Measurements from ENCODE around the gene BSN.

BSN gene

DNA sequence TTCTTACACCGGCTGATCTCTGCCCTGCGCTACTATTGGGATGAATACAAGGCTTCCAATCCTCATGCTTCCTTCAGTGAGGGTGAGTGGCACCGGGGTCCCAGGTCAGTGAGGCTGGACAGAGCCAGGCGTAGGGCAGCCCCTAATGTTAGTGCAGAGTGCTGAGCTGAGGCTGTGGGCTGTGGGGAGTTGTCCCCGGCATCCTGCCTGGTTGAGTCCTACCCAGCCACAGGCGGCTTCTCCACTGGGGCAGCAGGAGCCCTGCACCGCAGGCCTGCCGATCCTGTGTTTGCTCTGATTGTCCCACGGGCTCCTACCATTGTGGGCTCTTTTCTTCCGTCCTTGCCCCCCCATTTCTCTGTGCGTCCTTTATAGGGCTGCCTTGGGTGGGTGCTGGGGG is 148.4 kb downstream of the BSN start:
- no peak for DNase-seq
- Histone ChIP-seq H4K20me1 (ENCODE audit: insufficient read depth, low read length) (peaks cover 4% of the 10 kb centered on the region; the same call in 1 of the 2 replicates), H3K27me3 (ENCODE audit: insufficient read depth, low read length, poor library complexity) (no peaks in the 10 kb centered on the region), H3K9me3 (ENCODE audit: insufficient read depth, low read length, severe bottlenecking) (no peaks in the 10 kb centered on the region), H2AFZ (ENCODE audit: low read depth, low read length) (no peak overlapping the region), H3K9ac (ENCODE audit: low read depth, low read length) (no peak overlapping the region), H3K4me1 (ENCODE audit: insufficient read depth, low read length) (no peaks in the 10 kb centered on the region), H3K4me3 (ENCODE audit: low read depth in 1 of 2, low read length in 2 of 2) (no peak overlapping the region), H3K79me2 (ENCODE audit: insufficient read depth, low read length) (no peaks in the 10 kb centered on the region), H3K27ac (ENCODE audit: low read length) (no peak overlapping the region), H3K4me2 (ENCODE audit: insufficient read depth, low read length) (no peak overlapping the region), H3K36me3 (ENCODE audit: insufficient read depth, low read length) (peaks cover 80% of the 10 kb centered on the region)
- no peak for ATAC-seq (ENCODE audit: insufficient read depth, low read depth)
- no peak for TF ChIP-seq EZH2 (IDR thresholded peaks at IDR 0.05; ENCODE audit: borderline replicate concordance, low read depth, low read length, severe bottlenecking)
- TF ChIP-seq, protein P1, sequence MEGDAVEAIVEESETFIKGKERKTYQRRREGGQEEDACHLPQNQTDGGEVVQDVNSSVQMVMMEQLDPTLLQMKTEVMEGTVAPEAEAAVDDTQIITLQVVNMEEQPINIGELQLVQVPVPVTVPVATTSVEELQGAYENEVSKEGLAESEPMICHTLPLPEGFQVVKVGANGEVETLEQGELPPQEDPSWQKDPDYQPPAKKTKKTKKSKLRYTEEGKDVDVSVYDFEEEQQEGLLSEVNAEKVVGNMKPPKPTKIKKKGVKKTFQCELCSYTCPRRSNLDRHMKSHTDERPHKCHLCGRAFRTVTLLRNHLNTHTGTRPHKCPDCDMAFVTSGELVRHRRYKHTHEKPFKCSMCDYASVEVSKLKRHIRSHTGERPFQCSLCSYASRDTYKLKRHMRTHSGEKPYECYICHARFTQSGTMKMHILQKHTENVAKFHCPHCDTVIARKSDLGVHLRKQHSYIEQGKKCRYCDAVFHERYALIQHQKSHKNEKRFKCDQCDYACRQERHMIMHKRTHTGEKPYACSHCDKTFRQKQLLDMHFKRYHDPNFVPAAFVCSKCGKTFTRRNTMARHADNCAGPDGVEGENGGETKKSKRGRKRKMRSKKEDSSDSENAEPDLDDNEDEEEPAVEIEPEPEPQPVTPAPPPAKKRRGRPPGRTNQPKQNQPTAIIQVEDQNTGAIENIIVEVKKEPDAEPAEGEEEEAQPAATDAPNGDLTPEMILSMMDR (IDR thresholded peaks at IDR 0.05; ENCODE audit: borderline replicate concordance, extremely low read depth, low read length, poor library complexity, severe bottlenecking): no peak

DNA sequence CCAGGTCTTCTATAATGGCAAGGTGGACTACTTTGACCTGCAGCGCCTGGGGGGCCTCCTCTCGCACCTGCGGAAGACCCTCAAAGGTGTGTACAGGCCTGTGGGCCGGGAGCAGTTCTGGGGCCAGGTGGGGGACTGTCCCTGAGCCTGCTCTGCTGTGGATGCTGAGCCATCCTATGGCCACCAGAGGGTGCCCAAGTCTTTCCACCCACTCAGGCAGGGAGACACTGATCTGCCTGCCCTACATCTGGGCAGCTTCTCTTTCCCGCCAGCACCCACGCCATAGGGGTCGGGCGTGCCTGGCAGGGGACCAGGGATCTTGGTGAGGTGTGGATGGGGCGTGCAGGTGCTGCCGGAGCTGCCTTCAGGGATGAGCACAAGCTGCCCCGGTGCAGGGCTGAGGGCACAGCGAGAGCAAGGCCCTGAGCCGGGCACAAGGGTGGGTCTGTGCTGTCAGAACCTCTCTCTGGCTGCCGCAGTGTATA is 149.2 kb downstream of the BSN start:
- Histone ChIP-seq H3K4me3 (ENCODE audit: low read depth in 1 of 2, low read length in 2 of 2) (no peak overlapping the region), H3K27ac (ENCODE audit: low read length) (no peak overlapping the region), H3K27me3 (ENCODE audit: insufficient read depth, low read length, poor library complexity) (no peaks in the 10 kb centered on the region), H3K4me2 (ENCODE audit: insufficient read depth, low read length) (no peak overlapping the region), H4K20me1 (ENCODE audit: insufficient read depth, low read length) (peaks cover 4% of the 10 kb centered on the region; the same call in 1 of the 2 replicates), H3K79me2 (ENCODE audit: insufficient read depth, low read length) (no peaks in the 10 kb centered on the region), H3K36me3 (ENCODE audit: insufficient read depth, low read length) (peaks cover 73% of the 10 kb centered on the region), H2AFZ (ENCODE audit: low read depth, low read length) (no peak overlapping the region), H3K4me1 (ENCODE audit: insufficient read depth, low read length) (no peaks in the 10 kb centered on the region), H3K9ac (ENCODE audit: low read depth, low read length) (no peak overlapping the region), H3K9me3 (ENCODE audit: insufficient read depth, low read length, severe bottlenecking) (no peaks in the 10 kb centered on the region)
- no peak for TF ChIP-seq EZH2 (IDR thresholded peaks at IDR 0.05; ENCODE audit: borderline replicate concordance, low read depth, low read length, severe bottlenecking)
- TF ChIP-seq, protein P1 (IDR thresholded peaks at IDR 0.05; ENCODE audit: borderline replicate concordance, extremely low read depth, low read length, poor library complexity, severe bottlenecking): peak; percentile 94
- DNase-seq (peak; percentile 74), ATAC-seq (ENCODE audit: insufficient read depth, low read depth) (peak; percentile 98)

DNA sequence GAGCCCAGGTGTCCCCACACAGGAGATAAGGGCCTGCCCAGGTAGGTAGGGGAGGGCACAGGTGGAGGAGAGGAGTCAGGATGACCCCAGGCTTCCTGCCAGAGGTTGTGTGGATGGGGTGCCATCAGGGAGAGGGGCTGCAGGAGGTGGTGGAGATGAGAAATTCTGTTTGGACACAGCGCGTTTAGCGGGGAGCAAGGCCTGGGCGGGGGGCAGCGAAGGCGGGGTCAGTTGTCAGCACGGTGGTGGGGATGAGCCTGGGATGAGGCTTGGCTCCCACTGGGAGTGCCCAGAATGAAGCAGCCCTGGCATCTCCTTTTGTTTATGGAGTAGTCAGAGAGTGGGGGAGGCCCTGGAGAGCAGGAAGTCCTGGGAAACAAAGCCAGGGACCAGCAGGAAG is 149.7 kb downstream of the BSN start:
- H4K20me1 ChIP-seq (ENCODE audit: insufficient read depth, low read length): peaks cover 4% of the 10 kb centered on the region; the same call in 1 of the 2 replicates
- no peak for ATAC-seq (ENCODE audit: insufficient read depth, low read depth)
- H3K4me2 ChIP-seq (ENCODE audit: insufficient read depth, low read length): no peak overlapping the region
- no peak for DNase-seq
- H3K9me3 ChIP-seq (ENCODE audit: insufficient read depth, low read length, severe bottlenecking): no peaks in the 10 kb centered on the region
- no peak overlapping the region for H3K9ac ChIP-seq (ENCODE audit: low read depth, low read length)
- H3K27ac ChIP-seq (ENCODE audit: low read length): no peak overlapping the region
- H3K79me2 ChIP-seq (ENCODE audit: insufficient read depth, low read length): no peaks in the 10 kb centered on the region
- H3K36me3 ChIP-seq (ENCODE audit: insufficient read depth, low read length): peaks cover 69% of the 10 kb centered on the region
- no peak overlapping the region for H3K4me3 ChIP-seq (ENCODE audit: low read depth in 1 of 2, low read length in 2 of 2)
- no peaks in the 10 kb centered on the region for H3K4me1 ChIP-seq (ENCODE audit: insufficient read depth, low read length)
- H3K27me3 ChIP-seq (ENCODE audit: insufficient read depth, low read length, poor library complexity): no peaks in the 10 kb centered on the region
- TF ChIP-seq EZH2 (IDR thresholded peaks at IDR 0.05; ENCODE audit: borderline replicate concordance, low read depth, low read length, severe bottlenecking): no peak
- TF ChIP-seq, protein P1 (IDR thresholded peaks at IDR 0.05; ENCODE audit: borderline replicate concordance, extremely low read depth, low read length, poor library complexity, severe bottlenecking): no peak
- no peak overlapping the region for H2AFZ ChIP-seq (ENCODE audit: low read depth, low read length)

Measured in DND-41 (cell line).